ENCODE measurements around the gene SV2C.
"Not testable (repeated sequence)": the region's sequence is repeated elsewhere in the genome, so short reads cannot be mapped to it uniquely, and the experiment has no call there.

Gene SV2C

DNA sequence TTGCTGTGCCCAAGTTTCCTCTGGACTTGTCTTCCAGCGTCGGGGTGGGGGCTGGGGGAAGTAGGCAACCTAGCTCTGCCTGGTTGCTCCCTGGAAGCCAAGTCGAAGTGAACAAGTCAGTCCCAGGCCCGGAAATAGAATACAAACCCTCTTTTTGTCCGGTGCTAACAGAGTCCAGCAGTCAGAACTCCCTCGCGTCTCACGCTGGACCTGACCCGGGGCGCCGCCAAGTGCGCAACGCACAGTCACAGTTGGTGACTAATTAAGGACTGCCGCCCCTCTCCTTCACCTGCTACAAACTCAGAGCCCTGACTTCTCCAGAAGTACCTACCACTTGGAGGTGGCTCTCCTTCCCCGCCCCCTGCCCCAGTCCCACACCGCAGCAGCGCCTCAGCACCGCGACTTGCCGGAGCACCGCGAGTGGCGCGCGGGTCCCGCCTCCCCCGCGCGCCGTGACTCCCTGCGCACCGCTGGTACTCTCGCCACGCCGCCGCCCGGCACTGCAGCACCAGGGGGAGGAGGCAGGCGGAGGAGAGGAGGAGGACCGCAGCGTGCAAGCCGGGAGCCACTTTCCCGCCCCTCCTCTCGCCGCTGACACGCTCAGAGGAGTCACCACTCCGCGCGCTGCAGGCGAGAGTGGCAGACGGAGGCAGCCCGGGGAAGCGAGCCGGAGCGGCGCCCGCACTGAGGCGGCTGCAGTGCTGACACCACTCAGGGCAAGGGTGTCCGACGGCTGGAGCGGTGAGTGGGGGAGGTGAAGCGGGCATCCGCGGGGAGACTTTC, at the start of gene SV2C:
TSS of gene SV2C (plus strand) at position 612 of the 783 bp plus-strand sequence. CDS start 48,368 bp downstream, outside the sequence.
- no peak for FAIRE-seq

DNA sequence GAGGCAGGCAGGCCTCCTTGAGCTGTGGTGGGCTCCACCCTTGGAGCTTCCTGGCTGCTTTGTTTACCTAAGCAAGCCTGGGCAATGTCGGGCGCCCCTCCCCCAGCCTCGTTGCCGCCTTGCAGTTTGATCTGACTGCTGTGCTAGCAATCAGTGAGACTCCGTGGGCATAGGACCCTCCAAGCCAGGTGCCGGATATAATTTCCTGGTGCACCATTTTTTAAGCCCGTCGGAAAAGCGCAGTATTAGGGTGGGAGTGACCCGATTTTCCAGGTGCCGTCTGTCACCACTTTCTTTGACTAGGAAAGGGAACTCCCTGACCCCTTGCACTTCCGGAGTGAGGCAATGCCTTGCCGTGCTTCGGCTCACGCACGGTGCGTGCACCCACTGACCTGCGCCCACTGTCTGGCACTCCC, 45.4 kb upstream of the SV2C start:
- FAIRE-seq: not testable (repeated sequence)

GRCh38 chr5:76038212-76038611, 45.0 kb upstream of the SV2C start:
- FAIRE-seq: no peak

DNA sequence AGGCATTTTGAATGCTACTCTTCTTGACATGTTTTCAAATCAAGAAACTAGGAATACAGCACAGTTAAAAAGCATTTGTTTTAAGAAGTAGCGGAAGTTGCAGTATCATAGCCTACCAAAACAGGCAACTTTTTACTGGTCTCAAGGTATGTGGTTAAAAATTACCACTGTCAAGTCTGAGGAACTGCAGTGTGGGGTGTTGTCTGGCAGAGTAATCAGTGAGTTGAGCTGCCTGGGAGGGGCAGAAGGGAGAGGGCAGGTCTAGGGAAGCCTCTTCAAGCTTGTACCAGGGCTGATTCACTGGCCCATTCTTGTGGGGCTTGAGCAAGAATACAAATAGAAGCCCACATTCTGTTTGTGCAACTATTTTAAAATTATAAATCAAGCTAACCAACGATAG, 42.4 kb upstream of the SV2C start:
- FAIRE-seq: no peak

DNA sequence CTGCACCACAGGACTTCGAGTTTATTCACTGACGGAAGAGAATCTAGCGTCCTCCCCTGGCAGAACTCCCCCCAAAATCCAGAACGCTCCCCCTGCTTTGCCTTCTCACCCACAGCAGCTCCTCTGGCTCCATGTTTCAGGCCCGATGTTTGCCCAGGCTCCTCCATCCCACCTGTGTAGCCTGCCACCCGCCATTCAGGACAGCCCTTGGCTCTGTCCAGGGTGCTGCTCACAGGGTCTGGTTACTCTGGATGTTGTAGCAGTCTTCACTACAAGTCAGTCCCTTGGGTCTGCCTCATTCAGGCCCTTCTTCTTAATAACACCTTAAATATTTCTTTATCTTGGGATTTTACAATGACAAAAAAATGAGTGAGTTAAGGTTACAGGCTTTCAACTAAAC, 41.3 kb upstream of the SV2C start:
- no peak for FAIRE-seq

DNA sequence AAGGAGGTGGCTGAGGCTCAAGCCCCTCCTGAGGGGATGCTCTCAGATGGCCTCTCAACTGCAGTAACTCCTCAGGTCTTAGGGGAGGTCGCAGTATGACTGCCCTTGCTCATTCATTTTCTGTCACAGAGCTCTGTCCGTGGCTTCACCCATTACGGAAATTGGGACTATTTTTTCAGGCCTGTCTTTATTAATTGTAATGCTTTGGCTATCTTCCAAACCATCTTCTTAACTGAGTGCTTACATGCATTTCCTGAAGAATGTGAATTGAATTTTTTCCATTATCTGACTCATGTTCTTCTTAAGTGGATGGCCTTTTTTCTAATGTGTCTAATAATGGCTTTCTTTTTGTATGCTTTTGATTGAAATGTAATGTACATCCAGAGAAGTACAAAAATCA, 36.4 kb upstream of the SV2C start:
- FAIRE-seq: no peak

GRCh38 chr5:76050134-76050533, 33.0 kb upstream of the SV2C start:
- no peak for FAIRE-seq

GRCh38 chr5:76062502-76063041, 20.6 kb upstream of the SV2C start:
- no peak for FAIRE-seq

- FAIRE-seq: no peak
Observed at GRCh38 chr5:76065258-76065657, 17.9 kb upstream of the SV2C start.

GRCh38 chr5:76069061-76069735, 14.0 kb upstream of the SV2C start:
- FAIRE-seq: no peak

- FAIRE-seq: no peak
Observed at GRCh38 chr5:76074487-76075065, 8.6 kb upstream of the SV2C start.

DNA sequence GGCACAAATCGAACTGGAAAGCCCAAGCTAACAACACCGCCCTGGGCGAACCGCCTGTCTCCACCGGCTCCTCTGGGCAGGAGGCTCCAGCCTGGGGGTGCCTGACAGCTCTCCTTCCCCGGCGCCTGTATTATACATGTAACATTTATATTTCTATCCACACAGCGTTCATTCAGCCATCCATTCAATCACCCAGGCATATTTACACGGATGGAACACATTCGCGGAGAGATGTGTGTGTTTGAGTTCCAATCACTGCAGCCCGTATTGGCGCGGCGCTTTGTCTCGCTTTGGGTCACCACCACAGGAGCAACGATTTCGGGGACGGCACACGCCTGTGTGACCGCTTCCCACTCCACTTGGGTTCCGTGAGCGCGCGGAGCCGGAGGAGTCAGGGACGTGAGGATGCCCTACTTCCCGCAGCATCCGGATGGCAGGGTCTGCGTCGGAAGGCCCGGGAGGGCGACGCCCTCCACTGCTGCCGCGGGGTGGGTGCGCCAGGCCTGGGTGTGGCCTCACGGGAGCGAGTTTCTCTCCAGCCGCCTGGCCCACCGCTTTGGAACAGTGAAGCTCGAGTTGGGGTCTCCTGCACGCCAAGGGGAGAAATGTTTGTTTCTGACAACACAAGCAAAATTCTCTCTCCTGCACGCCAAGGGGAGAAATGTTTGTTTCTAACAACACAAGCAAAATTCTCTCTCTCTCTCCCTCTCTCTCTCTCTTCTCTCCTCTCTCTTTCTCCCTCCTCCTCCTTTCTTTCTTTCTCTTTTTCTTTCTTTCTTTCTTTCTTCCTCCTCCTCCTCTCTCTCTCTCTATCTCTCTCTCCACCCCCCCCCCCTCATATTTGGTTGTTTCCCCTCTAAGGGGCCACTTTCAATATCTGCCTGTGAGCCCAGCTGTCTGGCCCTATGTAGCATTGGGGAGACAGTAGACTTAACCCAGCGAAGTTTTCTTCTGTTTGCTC, 1.1 kb upstream of the SV2C start:
- FAIRE-seq: no peak

DNA sequence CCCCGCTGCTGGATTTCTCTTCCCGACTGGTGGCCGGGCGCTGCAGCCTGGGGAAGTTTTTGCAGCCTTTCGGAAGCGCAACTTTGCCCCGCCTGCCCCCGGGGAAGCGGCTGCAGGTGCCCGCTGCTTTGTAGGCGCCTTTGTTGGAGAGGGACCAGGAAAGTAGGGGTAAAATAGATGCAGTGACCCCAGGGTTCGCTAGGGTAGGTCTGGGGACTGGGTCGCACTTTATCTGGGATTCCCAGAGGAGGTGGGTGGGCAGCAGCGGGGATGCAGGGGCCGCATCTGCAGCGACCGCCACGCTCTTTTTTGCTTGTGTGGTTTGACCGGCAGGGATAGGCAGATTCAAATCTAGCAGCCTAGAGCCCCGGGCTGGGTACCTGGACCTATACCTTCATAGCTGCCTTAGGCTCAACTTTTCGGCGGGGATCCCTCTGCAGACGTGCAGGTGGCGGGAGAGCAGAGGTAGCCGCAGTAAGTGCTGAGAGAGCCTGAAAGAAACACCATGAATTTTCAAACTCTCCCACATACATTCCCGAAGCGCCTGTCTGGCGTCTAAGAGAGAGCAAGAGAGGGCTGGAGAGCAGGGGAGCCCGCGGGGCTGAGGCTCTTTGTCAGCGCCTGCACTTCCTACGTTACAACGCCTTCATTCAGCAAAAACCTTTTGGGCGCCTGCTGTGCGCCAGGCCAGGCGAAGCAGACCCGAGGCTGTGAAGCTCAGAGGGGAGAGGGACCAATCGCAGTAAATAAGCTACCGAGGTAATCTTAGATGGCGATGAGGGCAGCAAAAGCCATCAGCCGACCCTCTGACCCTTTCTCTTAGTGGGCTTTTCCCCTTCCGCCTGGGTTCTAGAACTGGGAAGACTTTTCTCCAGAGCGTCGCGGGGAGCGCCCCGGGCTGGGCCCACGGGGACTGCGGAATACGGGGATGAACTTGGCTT, 642 bp downstream of the SV2C start:
- FAIRE-seq: no peak

DNA sequence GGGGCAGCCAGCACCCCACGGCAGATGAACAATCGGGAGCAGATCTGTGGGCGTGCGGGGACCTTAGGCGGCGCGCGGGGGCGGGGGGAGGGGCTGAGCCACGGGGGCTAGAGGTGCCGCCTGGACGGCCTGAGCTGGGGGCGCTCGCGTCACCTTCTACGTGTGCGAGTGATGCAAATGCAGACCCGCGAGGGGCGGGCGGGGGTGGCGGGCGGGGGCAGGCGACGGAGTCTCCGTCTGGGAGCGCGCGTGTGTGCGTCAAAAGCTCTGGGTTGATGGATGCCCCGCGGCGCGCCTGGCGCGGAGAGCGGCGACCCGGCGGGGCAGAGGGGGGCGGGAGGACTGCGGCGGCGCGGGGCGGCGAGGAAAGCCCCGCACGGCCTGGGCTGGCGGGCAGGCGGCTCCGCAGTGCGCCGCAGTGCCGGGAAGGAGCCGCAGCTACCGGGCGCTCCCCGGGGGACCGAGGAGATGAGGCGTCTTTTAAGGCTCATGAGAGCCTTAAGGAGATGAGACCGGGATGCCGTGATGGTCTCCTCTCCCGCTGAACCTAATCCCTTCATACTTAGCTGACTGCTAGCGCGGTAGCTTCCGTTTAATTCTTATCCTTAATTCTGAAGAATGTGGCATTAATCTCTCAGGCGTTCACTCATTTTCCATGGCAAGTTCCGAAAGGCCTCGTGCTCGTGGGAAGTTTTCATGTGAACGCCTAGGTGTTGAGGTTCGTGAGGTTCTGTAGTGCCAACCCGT, 1.5 kb downstream of the SV2C start:
- FAIRE-seq: no peak

- FAIRE-seq: no peak
Observed at GRCh38 chr5:76085243-76085579, 2.0 kb downstream of the SV2C start.

DNA sequence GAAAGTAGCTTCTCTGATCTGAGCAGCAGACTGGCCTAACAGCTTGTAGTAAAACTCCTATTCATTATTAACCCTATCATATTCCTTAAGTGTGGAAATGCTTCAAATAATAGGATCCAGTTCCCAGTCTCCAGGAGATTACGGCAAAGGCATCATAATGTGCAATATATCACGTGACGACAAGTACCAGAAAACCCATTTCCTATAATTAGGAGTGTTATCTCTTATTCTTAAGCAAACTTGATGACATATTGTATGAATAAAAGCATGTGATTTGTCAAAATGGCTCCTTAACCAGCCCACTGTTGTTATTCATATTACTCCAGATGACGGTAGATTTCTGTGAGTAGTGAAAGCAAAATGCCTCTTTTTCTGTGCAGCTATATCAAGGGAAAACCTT, 2.9 kb downstream of the SV2C start:
- no peak for FAIRE-seq

GRCh38 chr5:76089156-76089555, 6.0 kb downstream of the SV2C start:
- not testable (repeated sequence) for FAIRE-seq

- FAIRE-seq: no peak
Observed at GRCh38 chr5:76091351-76091750, 8.2 kb downstream of the SV2C start.

- no peak for FAIRE-seq
Observed at GRCh38 chr5:76099286-76099702, 16.1 kb downstream of the SV2C start.

GRCh38 chr5:76099756-76100155, 16.6 kb downstream of the SV2C start:
- FAIRE-seq: no peak

DNA sequence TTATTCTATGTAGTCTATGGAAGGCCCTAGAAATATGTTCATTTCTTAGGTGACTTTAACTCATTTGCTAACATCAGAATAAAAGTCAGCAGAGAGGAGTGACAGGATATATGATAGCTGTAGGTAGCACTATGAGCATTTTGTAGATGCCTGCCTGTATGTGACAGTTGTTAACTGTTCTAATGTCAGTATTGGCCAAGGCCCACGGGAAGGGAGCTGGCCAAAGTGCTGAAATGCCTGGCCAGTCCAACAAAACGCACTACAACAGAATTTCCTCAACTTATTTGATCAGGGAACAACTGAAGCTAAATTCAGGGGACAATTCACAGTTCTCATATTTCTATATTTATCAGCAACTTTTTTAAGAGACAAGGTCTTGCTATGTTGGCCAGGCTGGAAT, 20.8 kb downstream of the SV2C start:
- FAIRE-seq: no peak
